ENCODE results near the gene GP5. TPM values are rescaled to one million over a fixed set of nuclear protein-coding genes. Genes with fewer than 3 reads are reported as not detected.

GP5 gene
- total RNA-seq, 1 experiment from 2014 or later: 0.15 TPM

DNA sequence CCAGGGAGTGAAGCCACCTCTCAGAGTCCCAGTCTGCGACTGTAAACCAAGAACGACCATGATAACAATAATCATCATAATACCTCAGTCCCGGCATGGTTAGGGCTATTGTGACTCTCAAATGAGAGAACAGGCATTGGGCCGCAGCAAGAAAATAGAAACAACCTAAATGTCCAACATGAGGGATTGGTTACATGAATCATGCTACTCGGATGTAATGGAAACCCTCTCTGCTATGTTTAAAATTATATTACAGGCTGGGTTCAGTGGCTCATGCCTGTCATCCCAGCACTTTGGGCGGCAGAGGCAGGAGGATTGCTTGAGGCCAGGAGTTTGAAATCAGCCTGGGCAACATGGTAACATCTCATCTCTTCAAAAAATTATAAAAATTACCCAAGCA, 50.7 kb downstream of the GP5 start:
- no TSS peak for BruUV-seq (replicated peaks)
- ChIA-PET RAD21 (ENCODE audit: low non-redundant PET in 1 of 2, low total read pairs in 2 of 2, uncharacterized antibody in 2 of 2, unreplicated experiment in 2 of 2) (no interaction called here), CTCF (no interaction called here)

GRCh38 chr3:194346621-194347020, 52.4 kb downstream of the GP5 start:
- Histone ChIP-seq H4K20me1 (ENCODE audit: insufficient read depth) (no peaks in the 10 kb centered on the region), H3K27me3 (ENCODE audit: insufficient read depth, low read length) (no peaks in the 10 kb centered on the region), H3K9me2 (ENCODE audit: insufficient read depth) (no peaks in the 10 kb centered on the region), H3K4me2 (ENCODE audit: low read length) (no peak overlapping the region), H3K4me3 (replicated peaks in 1 of 2; ENCODE audit: low read depth in 1 of 2, low read length in 2 of 2) (no peak overlapping the region), H2AFZ (ENCODE audit: low read depth, low read length, poor library complexity, severe bottlenecking) (no peak overlapping the region), H3K27ac (ENCODE audit: low read depth, low read length) (no peak overlapping the region), H3K9ac (ENCODE audit: low read length) (no peak overlapping the region), H3K9me3 (ENCODE audit: control insufficient read depth in 1 of 2, insufficient read depth in 1 of 2, low read depth in 1 of 2, low read length in 2 of 2) (no peaks in the 10 kb centered on the region), H3K4me1 (ENCODE audit: control insufficient read depth in 1 of 2, insufficient read depth in 2 of 2, low read length in 2 of 2) (peaks cover 8 to 14% of the 10 kb centered on the region in 2 experiments), H3K36me3 (ENCODE audit: control insufficient read depth in 1 of 2, insufficient read depth in 2 of 2, low read length in 2 of 2) (no peaks in the 10 kb centered on the region), H3K79me2 (ENCODE audit: insufficient read depth, low read length) (no peaks in the 10 kb centered on the region)
- intact Hi-C loops (cut with micrococcal nuclease): no loop called here
- ChIA-PET RAD21 (ENCODE audit: low non-redundant PET in 1 of 2, low total read pairs in 2 of 2, uncharacterized antibody in 2 of 2, unreplicated experiment in 2 of 2) (no interaction called here), CTCF (interaction anchor here (1.1 to 1.3 kb wide), 3 partner anchors 12 to 566 kb away, joined by 3 to 6 read pairs (median 5); no protein-coding TSS in a partner anchor), POLR2A (no interaction called here)
- no peak for TF ChIP-seq POLR2A (IDR thresholded peaks at IDR 0.05; ENCODE audit: borderline replicate concordance, extremely low read depth, insufficient read depth, insufficient read length)
- DNase-seq (ENCODE audit: low read depth, low spot score) (no peak), ATAC-seq (no peak)
- BruUV-seq (replicated peaks): no TSS peak

More for the DNA sequence above, 50.7 kb downstream of the GP5 start:
- H3K27me3 ChIP-seq (ENCODE audit: insufficient read depth, low read length): no peaks in the 10 kb centered on the region
- POLR2A ChIA-PET: no interaction called here
- H3K27ac ChIP-seq (ENCODE audit: low read depth, low read length): no peak overlapping the region
- H3K36me3 ChIP-seq (ENCODE audit: control insufficient read depth in 1 of 2, insufficient read depth in 2 of 2, low read length in 2 of 2): no peaks in the 10 kb centered on the region
- H3K79me2 ChIP-seq (ENCODE audit: insufficient read depth, low read length): no peaks in the 10 kb centered on the region
- H3K9me3 ChIP-seq (ENCODE audit: control insufficient read depth in 1 of 2, insufficient read depth in 1 of 2, low read depth in 1 of 2, low read length in 2 of 2): no peaks in the 10 kb centered on the region
- ATAC-seq (no peak), DNase-seq (ENCODE audit: low read depth, low spot score) (no peak)
- H4K20me1 ChIP-seq (ENCODE audit: insufficient read depth): no peaks in the 10 kb centered on the region
- TF ChIP-seq MAX (IDR thresholded peaks at IDR 0.05) (no peak), CEBPB (IDR thresholded peaks at IDR 0.05; ENCODE audit: low read depth) (no peak), EGR1 (IDR thresholded peaks at IDR 0.05; ENCODE audit: low read depth) (no peak), SIN3A (IDR thresholded peaks at IDR 0.05; ENCODE audit: low read depth) (no peak), RAD21 (IDR thresholded peaks at IDR 0.05; ENCODE audit: low read depth) (no peak)
- H3K4me2 ChIP-seq (ENCODE audit: low read length): no peak overlapping the region
- no peak overlapping the region for H3K4me3 ChIP-seq (replicated peaks in 1 of 2; ENCODE audit: low read depth in 1 of 2, low read length in 2 of 2)
- H3K9ac ChIP-seq (ENCODE audit: low read length): no peak overlapping the region
- intact Hi-C loops (cut with micrococcal nuclease): no loop called here
- no peak overlapping the region for H2AFZ ChIP-seq (ENCODE audit: low read depth, low read length, poor library complexity, severe bottlenecking)
- no peaks in the 10 kb centered on the region for H3K9me2 ChIP-seq (ENCODE audit: insufficient read depth)
- peaks cover 8 to 14% of the 10 kb centered on the region in 2 experiments for H3K4me1 ChIP-seq (ENCODE audit: control insufficient read depth in 1 of 2, insufficient read depth in 2 of 2, low read length in 2 of 2)
